Muscle layer of colon (tissue), 2 donors: ENCODE measurements around the gene SERPINA6.
"Not testable (repeated sequence)": the region's sequence is repeated elsewhere in the genome, so short reads cannot be mapped to it uniquely, and the experiment has no call there.

Experiments
- H3K27ac ChIP-seq: one replicate; pipeline ENCODE4 v1.7.0; 2013; ENCODE audit warnings: low read depth, mild to moderate bottlenecking, low read length, moderate library complexity
- H3K27me3 ChIP-seq, 2 donors: one replicate each; pipeline ENCODE4 v1.7.0; 2013; ENCODE audit warnings: low read length in 2 of 2, mild to moderate bottlenecking in 2 of 2; ENCODE audit not compliant: insufficient read depth in 2 of 2, control insufficient read depth in 1 of 2
- H3K36me3 ChIP-seq: one replicate; pipeline ENCODE4 v1.7.0; 2013; ENCODE audit warnings: mild to moderate bottlenecking, low read length; ENCODE audit not compliant: insufficient read depth
- H3K4me1 ChIP-seq: one replicate; pipeline ENCODE4 v1.7.0; 2013; ENCODE audit warnings: mild to moderate bottlenecking, low read length; ENCODE audit not compliant: insufficient read depth
- H3K4me3 ChIP-seq, 2 donors: one replicate each; pipeline ENCODE4 v1.7.0; 2013; ENCODE audit warnings: low read length in 2 of 2, low read depth in 1 of 2, mild to moderate bottlenecking in 1 of 2, moderate library complexity in 1 of 2
- H3K9ac ChIP-seq: one replicate; pipeline ENCODE4 v1.7.0; 2013; ENCODE audit warnings: low read length
- H3K9me3 ChIP-seq: one replicate; pipeline ENCODE4 v1.7.0; 2013; ENCODE audit warnings: mild to moderate bottlenecking, low read length
- donor health status: abdominal sarcoma.
- donor health status: Adenocarcinoma of cecum.

Gene SERPINA6

DNA sequence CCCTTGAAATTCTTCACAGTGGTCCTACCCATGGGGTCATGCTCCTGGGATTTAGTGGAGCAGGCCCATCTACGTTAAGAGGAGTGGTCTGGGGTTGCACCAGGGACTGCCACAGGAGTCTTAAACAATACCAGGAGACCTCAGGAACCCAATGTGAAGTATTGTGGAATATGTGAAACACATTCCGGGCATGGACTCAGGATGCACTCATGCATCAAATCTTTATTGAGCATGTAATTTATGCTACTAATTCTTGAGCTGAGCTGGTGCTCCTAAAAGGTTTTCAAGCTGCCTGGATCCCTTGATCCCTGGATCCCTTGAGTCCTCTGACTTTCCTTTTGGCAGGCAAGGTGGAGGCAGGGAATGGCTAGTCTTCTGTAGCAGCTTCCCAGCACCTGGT, 38.9 kb downstream of the SERPINA6 start:
- Histone ChIP-seq H3K9me3 (no peaks in the 10 kb centered on the region), H3K4me3 (no peak overlapping the region), H3K27me3 (no peaks in the 10 kb centered on the region), H3K9ac (no peak overlapping the region), H3K27ac (no peak overlapping the region), H3K36me3 (no peaks in the 10 kb centered on the region), H3K4me1 (no peaks in the 10 kb centered on the region)

DNA sequence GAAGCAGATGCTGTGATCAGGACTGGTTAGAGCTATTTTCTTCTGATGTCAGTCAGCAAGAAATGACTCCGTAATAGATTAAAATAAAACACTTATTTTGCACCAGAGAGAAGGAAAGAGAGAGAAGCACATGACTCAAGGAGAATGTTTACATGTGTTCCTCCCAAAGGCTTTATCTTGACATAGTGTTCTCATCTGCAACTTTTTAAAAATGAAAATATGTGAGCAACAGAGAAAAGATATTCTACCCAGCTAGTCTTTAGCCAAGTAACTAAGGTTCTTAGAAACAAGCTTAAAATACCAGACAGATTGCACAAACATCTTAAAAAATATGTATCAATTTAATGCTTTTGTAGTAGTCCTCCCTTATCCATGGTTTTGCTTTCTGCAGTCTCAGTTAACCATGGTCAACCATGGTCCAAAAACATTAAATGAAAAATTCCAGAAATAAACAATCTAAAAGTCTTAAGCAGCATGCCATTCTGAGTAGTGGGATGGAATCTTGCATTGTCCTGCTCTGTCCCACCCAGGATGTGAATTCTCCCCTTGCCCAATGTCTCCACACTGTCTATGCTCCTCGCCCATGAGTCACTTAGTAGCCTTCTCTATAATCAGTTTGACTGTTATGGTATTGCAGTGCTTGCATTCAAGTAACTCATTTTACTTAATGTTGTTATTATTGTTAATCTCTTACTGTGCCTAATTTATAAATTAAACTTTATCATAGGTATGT, 40.0 kb downstream of the SERPINA6 start:
- Histone ChIP-seq H3K36me3 (no peaks in the 10 kb centered on the region), H3K9ac (no peak overlapping the region), H3K27me3 (no peaks in the 10 kb centered on the region), H3K4me3 (no peak overlapping the region), H3K9me3 (no peaks in the 10 kb centered on the region), H3K27ac (no peak overlapping the region), H3K4me1 (no peaks in the 10 kb centered on the region)

DNA sequence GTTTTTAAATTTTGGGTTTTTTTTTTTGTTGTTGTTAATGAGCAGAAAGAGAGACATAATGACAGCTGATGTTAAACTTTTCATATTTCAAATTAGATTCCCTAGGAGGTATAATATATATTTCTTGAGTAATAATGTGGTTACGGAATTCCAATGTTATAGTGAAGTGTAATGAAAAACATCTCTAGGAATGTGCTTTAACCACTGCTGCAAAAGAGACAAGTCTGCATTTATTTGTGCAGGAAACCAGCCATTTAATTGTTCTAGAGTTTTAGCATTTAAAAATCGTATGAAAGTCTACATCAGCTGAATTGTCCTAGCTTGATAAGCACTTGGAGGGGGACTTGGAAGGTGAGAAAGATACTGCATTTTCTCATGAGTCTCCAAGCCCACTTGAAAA, 44.4 kb downstream of the SERPINA6 start:
- H3K9me3 ChIP-seq: no peaks in the 10 kb centered on the region
- no peaks in the 10 kb centered on the region for H3K36me3 ChIP-seq
- no peaks in the 10 kb centered on the region for H3K27me3 ChIP-seq
- no peak overlapping the region for H3K27ac ChIP-seq
- no peak overlapping the region for H3K9ac ChIP-seq
- H3K4me3 ChIP-seq: no peak overlapping the region
- no peaks in the 10 kb centered on the region for H3K4me1 ChIP-seq

DNA sequence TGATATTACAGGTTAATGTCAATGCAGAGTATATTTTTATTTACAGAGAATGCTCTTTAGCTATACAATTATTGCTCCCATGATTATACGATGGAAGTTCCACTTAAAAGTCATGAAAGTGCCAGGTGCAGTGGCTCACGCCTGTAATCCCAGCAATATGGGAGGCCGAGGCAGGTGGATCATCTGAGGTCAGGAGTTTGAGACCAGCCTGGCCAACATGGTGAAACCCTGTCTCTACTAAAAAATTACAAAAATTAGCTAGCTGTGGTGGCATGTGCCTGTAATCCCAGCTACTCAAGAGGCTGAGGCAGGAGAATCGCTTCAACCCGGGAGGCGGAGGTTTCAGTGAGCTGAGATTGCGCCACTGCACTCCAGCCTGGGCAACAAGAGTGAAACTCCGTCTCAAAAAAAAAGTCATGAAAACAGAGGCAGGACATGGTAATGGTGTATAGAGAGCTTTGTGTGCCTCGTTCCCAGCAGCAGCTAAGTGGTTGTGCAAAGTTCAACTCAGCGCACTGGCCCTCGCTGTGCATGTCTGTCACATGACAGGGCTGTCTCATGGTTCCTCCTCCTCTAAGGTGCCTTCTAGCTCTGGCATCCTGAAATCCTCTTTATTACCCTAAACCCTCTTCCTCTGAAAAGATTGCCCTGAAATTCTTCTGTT, 46.1 kb downstream of the SERPINA6 start:
- H3K27me3 ChIP-seq, H3K36me3 ChIP-seq, H3K9me3 ChIP-seq, H3K27ac ChIP-seq, H3K4me3 ChIP-seq, H3K4me1 ChIP-seq, H3K9ac ChIP-seq: not testable (repeated sequence)

DNA sequence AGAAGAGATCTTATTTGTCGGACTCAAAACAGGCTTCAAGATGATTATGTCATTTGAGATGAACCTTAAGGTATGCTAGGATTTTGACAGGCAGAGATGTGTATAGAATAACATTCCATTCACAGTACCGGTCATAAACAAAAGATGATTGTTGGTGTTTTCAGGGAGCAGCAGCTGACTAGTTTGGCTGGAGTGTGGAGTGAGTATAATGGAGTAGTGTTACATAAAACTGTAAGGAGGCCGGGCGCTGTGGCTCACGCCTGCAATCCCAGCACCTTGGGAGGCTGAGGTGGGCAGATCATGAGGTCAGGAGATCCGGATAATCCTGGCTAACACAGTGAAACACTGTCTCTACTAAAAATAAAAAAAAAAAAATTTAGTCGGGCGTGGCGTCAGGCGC, 54.0 kb downstream of the SERPINA6 start:
- no peak overlapping the region for H3K4me3 ChIP-seq
- H3K27ac ChIP-seq: no peak overlapping the region
- no peaks in the 10 kb centered on the region for H3K36me3 ChIP-seq
- no peaks in the 10 kb centered on the region for H3K9me3 ChIP-seq
- H3K27me3 ChIP-seq: no peaks in the 10 kb centered on the region
- H3K4me1 ChIP-seq: no peaks in the 10 kb centered on the region
- H3K9ac ChIP-seq: no peak overlapping the region

DNA sequence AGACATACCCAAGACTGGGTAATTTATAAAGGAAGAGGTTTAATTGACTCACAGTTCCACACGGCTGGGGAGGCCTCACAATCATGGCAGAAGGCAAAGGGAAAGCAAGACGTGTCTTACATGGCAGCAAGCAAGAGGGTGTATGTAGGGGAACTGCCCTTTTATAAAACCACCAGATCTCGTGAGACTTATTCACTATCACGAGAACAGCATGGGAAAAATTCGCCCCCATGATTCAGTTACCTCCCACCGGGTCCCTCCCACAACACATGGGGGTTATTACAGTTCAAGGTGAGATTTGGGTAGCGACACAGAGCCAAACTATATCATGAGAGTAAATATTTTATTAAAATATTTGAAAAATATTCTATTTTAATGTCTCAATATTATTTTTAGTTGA, 54.6 kb downstream of the SERPINA6 start:
- H3K36me3 ChIP-seq, H3K4me3 ChIP-seq, H3K4me1 ChIP-seq, H3K9ac ChIP-seq, H3K27ac ChIP-seq, H3K27me3 ChIP-seq, H3K9me3 ChIP-seq: not testable (repeated sequence)

DNA sequence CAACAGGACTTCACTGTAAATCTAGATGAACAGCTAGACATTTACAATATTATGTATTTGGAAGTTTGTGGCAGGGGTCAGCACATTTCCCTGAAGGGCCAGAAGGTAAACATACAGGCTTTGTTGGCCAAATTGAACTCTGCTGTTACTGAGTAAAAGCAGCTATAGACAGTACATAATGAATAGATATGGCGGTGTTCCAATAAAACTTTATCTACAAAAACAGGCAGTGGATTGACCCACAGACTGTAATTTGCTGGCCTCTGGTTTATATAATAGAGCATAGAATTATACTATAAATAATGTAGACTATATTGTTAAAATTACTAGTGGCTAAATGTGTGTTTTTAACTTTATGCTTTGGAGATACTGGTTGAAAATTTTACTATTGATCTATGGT, 55.8 kb downstream of the SERPINA6 start:
- no peak overlapping the region for H3K27ac ChIP-seq
- H3K4me3 ChIP-seq: no peak overlapping the region
- H3K27me3 ChIP-seq: no peaks in the 10 kb centered on the region
- no peaks in the 10 kb centered on the region for H3K36me3 ChIP-seq
- no peaks in the 10 kb centered on the region for H3K9me3 ChIP-seq
- no peak overlapping the region for H3K9ac ChIP-seq
- H3K4me1 ChIP-seq: no peaks in the 10 kb centered on the region

DNA sequence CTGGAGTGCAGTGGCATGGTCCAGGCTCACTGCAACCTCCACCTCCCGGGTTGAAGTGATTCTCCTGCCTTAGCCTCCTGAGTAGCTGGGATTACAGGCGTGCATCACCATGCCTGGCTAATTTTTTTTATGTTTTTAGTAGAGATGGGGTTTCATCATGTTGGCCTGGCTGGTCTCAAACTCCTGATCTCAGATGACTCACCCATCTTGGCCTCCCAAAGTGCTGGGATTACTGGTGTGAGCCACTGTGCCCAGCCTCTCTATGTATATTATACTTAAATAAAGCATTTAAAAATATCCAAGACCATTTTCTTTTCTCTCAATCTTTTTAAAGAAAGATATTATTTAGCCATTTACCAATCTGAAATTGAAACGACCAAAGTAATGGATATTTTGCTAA, 58.9 kb downstream of the SERPINA6 start:
- H3K4me3 ChIP-seq, H3K9ac ChIP-seq, H3K4me1 ChIP-seq, H3K27ac ChIP-seq, H3K36me3 ChIP-seq, H3K27me3 ChIP-seq, H3K9me3 ChIP-seq: not testable (repeated sequence)
